ENCODE data around the gene SLC12A5.

SLC12A5 gene

GRCh38 chr20:46083531-46084061, 54.6 kb downstream of the SLC12A5 start:
- no peak overlapping the region for H3K4me3 ChIP-seq (replicated peaks; ENCODE audit: low read depth, low read length)
- DNase-seq (ENCODE audit: low read depth): no peak
- TF ChIP-seq CTCF (IDR thresholded peaks at IDR 0.05; ENCODE audit: low read length, missing control alignments): no peak

- DNase-seq (ENCODE audit: low read depth): no peak
- no peak for TF ChIP-seq CTCF (IDR thresholded peaks at IDR 0.05; ENCODE audit: low read length, missing control alignments)
- H3K4me3 ChIP-seq (replicated peaks; ENCODE audit: low read depth, low read length): no peak overlapping the region
Observed at GRCh38 chr20:46084805-46085178, 55.8 kb downstream of the SLC12A5 start.

GRCh38 chr20:46085179-46085851, 56.3 kb downstream of the SLC12A5 start:
- DNase-seq (ENCODE audit: low read depth): peak; percentile 72
- H3K4me3 ChIP-seq (replicated peaks; ENCODE audit: low read depth, low read length): no peak overlapping the region
- TF ChIP-seq CTCF (IDR thresholded peaks at IDR 0.05; ENCODE audit: low read length, missing control alignments): no peak

- DNase-seq (ENCODE audit: low read depth): peak; percentile 39
- peak; percentile 48 for TF ChIP-seq CTCF (IDR thresholded peaks at IDR 0.05; ENCODE audit: low read length, missing control alignments)
- H3K4me3 ChIP-seq (replicated peaks; ENCODE audit: low read depth, low read length): no peak overlapping the region
Observed at GRCh38 chr20:46087161-46087560, 58.1 kb downstream of the SLC12A5 start.

- no peak for TF ChIP-seq CTCF (IDR thresholded peaks at IDR 0.05; ENCODE audit: low read length, missing control alignments)
- DNase-seq (ENCODE audit: low read depth): peak; percentile 11
- H3K4me3 ChIP-seq (replicated peaks; ENCODE audit: low read depth, low read length): peak overlapping the region; percentile 87
Observed at GRCh38 chr20:46088409-46089166, 59.6 kb downstream of the SLC12A5 start.

- TF ChIP-seq CTCF (IDR thresholded peaks at IDR 0.05; ENCODE audit: low read length, missing control alignments): no peak
- peak overlapping the region; percentile 87 for H3K4me3 ChIP-seq (replicated peaks; ENCODE audit: low read depth, low read length)
- no peak for DNase-seq (ENCODE audit: low read depth)
Observed at GRCh38 chr20:46089167-46089416, 60.1 kb downstream of the SLC12A5 start.
